ENCODE measurements around the gene ANXA1.

DNA sequence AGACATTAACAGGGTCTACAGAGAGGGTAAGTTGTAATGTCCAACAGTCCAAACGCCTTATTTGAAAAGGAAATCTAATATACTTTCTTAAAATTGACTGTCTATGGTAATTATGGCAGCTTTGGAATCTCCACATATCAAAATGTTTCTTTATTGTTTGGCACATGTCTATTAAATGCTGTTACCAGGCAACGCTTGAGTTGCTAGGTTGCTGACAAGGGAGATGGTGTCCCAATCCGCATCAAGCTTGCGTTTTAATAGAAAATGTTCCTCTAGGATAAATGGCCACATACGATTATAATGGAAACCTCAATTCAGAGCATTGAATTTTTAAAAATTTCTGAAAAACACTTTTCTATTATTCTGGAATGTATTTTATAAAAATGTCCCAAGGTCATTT lies 9.2 kb downstream of the ANXA1 start:
- TF ChIP-seq CTCF (IDR thresholded peaks at IDR 0.05) (no peak), POLR2A (IDR thresholded peaks at IDR 0.05) (no peak)
